Measurements from ENCODE around the gene IDUA. TPM values are rescaled to one million over a fixed set of nuclear protein-coding genes. Genes with fewer than 3 reads are reported as not detected.

IDUA gene
- total and polyA plus RNA-seq, 12 donors: 4.6 to 13.3 (median 8.7) TPM

GRCh38 chr4:1023075-1023640 lies 36.3 kb downstream of the IDUA start:
- Histone ChIP-seq H3K27ac (no peak overlapping the region), H3K27me3 (no peaks in the 10 kb centered on the region), H3K4me1 (peaks cover 0 to 8% (median 0%) of the 10 kb centered on the region in 9 donors), H3K4me3 (no peak overlapping the region), H3K9me3 (no peaks in the 10 kb centered on the region), H3K36me3 (peaks cover 0 to 15% (median 0%) of the 10 kb centered on the region in 9 donors)
- DNase-seq: no peak
- intact Hi-C loops (cut with DNase I): no loop called here
- ATAC-seq: no peak
- 94 to 95% methylated on average over 20 of the region's 20 CpGs for WGBS, 2 donors
- no peak for TF ChIP-seq CTCF (IDR thresholded peaks at IDR 0.05)

DNA sequence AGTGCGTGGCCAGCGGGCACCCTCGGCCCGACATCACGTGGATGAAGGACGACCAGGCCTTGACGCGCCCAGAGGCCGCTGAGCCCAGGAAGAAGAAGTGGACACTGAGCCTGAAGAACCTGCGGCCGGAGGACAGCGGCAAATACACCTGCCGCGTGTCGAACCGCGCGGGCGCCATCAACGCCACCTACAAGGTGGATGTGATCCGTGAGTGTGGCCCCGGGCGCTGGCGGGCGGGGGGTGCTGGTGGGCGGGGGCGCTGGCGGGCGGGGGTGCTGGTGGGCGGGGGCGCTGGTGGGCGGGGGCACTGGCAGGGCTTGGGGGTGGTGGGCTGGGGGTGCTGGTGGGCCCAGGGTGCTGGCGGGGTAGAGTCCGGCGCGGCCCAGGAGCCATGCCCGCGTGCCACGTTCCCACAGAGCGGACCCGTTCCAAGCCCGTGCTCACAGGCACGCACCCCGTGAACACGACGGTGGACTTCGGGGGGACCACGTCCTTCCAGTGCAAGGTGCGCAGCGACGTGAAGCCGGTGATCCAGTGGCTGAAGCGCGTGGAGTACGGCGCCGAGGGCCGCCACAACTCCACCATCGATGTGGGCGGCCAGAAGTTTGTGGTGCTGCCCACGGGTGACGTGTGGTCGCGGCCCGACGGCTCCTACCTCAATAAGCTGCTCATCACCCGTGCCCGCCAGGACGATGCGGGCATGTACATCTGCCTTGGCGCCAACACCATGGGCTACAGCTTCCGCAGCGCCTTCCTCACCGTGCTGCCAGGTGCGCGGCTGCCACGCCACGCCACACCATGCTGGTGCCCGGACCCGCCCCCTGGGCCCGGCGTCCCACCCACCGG lies 37.3 kb downstream of the IDUA start:
- no peak for TF ChIP-seq CTCF (IDR thresholded peaks at IDR 0.05)
- 97% methylated on average over 72 to 83 of the region's 83 CpGs for WGBS, 2 donors
- H3K4me3 ChIP-seq: no peak overlapping the region
- H3K27me3 ChIP-seq: peaks cover 0 to 1% (median 0%) of the 10 kb centered on the region in 7 donors
- DNase-seq (no peak), ATAC-seq (no peak)
- intact Hi-C loops (cut with DNase I): no loop called here
- no peak overlapping the region for H3K27ac ChIP-seq
- peaks cover 0 to 8% (median 0%) of the 10 kb centered on the region in 9 donors for H3K4me1 ChIP-seq
- peaks cover 0 to 15% (median 0%) of the 10 kb centered on the region in 9 donors for H3K36me3 ChIP-seq
- H3K9me3 ChIP-seq: no peaks in the 10 kb centered on the region

- Histone ChIP-seq H3K27me3 (peaks cover 0 to 8% (median 4%) of the 10 kb centered on the region in 7 donors), H3K4me3 (no peak overlapping the region), H3K36me3 (peaks cover 0 to 15% (median 0%) of the 10 kb centered on the region in 9 donors), H3K4me1 (peaks cover 0 to 8% (median 0%) of the 10 kb centered on the region in 9 donors), H3K9me3 (no peaks in the 10 kb centered on the region), H3K27ac (no peak overlapping the region)
- ATAC-seq: no peak
- DNase-seq: no peak
- TF ChIP-seq CTCF (IDR thresholded peaks at IDR 0.05): no peak
- 93 to 95% methylated on average over 32 of the region's 32 CpGs for WGBS, 2 donors
- intact Hi-C loops (cut with DNase I): no loop called here
Measured at GRCh38 chr4:1024882-1025545, 38.2 kb downstream of the IDUA start.

DNA sequence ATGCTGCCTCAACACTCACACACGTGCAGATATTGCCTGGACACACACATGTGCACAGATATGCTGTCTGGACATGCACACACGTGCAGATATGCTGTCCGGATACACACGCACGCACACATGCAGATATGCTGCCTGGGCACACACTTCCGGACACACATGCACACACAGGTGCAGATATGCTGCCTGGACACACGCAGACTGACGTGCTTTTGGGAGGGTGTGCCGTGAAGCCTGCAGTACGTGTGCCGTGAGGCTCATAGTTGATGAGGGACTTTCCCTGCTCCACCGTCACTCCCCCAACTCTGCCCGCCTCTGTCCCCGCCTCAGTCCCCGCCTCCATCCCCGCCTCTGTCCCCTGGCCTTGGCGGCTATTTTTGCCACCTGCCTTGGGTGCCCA lies 39.3 kb downstream of the IDUA start:
- TF ChIP-seq CTCF (IDR thresholded peaks at IDR 0.05): no peak
- Histone ChIP-seq H3K4me3 (no peak overlapping the region), H3K9me3 (no peaks in the 10 kb centered on the region), H3K36me3 (peaks cover 0 to 15% (median 0%) of the 10 kb centered on the region in 9 donors), H3K27me3 (peaks cover 0 to 16% (median 9%) of the 10 kb centered on the region in 7 donors), H3K27ac (no peak overlapping the region), H3K4me1 (peaks cover 0 to 8% (median 0%) of the 10 kb centered on the region in 9 donors)
- intact Hi-C loops (cut with DNase I): no loop called here
- ATAC-seq: peak; percentile 53 to 69 (median 65)
- peak; percentile 45 to 56 for DNase-seq
- 38 to 40% methylated on average over 17 of the region's 17 CpGs for WGBS, 2 donors
